ENCODE results near the gene TBL1XR1.
"Not testable (repeated sequence)": the region's sequence is repeated elsewhere in the genome, so short reads cannot be mapped to it uniquely, and the experiment has no call there.

TBL1XR1 gene

GRCh38 chr3:177162742-177163141 is 34.5 kb downstream of the TBL1XR1 start:
- H3K27me3 ChIP-seq: no peaks in the 10 kb centered on the region
- TF ChIP-seq, protein P1, sequence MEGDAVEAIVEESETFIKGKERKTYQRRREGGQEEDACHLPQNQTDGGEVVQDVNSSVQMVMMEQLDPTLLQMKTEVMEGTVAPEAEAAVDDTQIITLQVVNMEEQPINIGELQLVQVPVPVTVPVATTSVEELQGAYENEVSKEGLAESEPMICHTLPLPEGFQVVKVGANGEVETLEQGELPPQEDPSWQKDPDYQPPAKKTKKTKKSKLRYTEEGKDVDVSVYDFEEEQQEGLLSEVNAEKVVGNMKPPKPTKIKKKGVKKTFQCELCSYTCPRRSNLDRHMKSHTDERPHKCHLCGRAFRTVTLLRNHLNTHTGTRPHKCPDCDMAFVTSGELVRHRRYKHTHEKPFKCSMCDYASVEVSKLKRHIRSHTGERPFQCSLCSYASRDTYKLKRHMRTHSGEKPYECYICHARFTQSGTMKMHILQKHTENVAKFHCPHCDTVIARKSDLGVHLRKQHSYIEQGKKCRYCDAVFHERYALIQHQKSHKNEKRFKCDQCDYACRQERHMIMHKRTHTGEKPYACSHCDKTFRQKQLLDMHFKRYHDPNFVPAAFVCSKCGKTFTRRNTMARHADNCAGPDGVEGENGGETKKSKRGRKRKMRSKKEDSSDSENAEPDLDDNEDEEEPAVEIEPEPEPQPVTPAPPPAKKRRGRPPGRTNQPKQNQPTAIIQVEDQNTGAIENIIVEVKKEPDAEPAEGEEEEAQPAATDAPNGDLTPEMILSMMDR (IDR thresholded peaks at IDR 0.05): no peak
- H3K36me3 ChIP-seq: no peaks in the 10 kb centered on the region
- H3K9me3 ChIP-seq: no peaks in the 10 kb centered on the region
- H3K4me1 ChIP-seq: peaks cover 0 to 10% (median 2%) of the 10 kb centered on the region in 4 donors
- no peak overlapping the region for H3K4me3 ChIP-seq
- DNase-seq: no peak
- intact Hi-C loops (cut with DNase I; ENCODE audit: low total_unique reads): no loop called here
- no peak overlapping the region for H3K27ac ChIP-seq

GRCh38 chr3:177161603-177162002 is 35.7 kb downstream of the TBL1XR1 start:
- H3K27me3 ChIP-seq; H3K27ac ChIP-seq; DNase-seq; intact Hi-C loops (cut with DNase I; ENCODE audit: low total_unique reads); H3K9me3 ChIP-seq; H3K4me3 ChIP-seq; H3K36me3 ChIP-seq: not testable (repeated sequence)
- peaks cover 0 to 18% (median 2%) of the 10 kb centered on the region in 4 donors for H3K4me1 ChIP-seq

DNA sequence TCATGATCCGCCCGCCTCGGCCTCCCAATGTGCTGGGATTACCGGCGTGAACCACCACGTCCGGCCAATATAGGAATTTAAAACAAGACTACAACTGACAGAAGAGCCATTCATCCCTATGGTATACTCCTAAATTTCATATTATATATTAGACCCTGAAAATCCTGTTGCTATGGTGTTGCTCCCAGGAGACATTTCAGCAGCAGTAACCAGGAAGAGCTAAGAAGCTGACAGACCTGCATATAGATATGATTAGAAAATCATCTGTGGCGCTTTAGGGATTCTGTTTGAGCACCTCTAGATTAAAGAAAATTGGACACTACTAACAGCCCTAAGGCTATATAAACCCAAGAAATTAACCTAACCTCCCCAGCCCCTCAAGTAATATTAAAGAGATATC is 38.8 kb downstream of the TBL1XR1 start:
- Histone ChIP-seq H3K4me1 (peaks cover 0 to 32% (median 1%) of the 10 kb centered on the region in 4 donors), H3K36me3 (no peaks in the 10 kb centered on the region)

GRCh38 chr3:177157492-177157891 is 39.8 kb downstream of the TBL1XR1 start:
- H3K27ac ChIP-seq: no peak overlapping the region
- no peaks in the 10 kb centered on the region for H3K9me3 ChIP-seq
- TF ChIP-seq, protein P1 (IDR thresholded peaks at IDR 0.05): no peak
- H3K4me1 ChIP-seq: peaks cover 0 to 33% (median 1%) of the 10 kb centered on the region in 4 donors
- no peak for DNase-seq
- intact Hi-C loops (cut with DNase I; ENCODE audit: low total_unique reads): no loop called here
- no peaks in the 10 kb centered on the region for H3K36me3 ChIP-seq
- H3K4me3 ChIP-seq: no peak overlapping the region
- H3K27me3 ChIP-seq: no peaks in the 10 kb centered on the region

More for the DNA sequence above, 38.8 kb downstream of the TBL1XR1 start:
- Histone ChIP-seq H3K27ac (no peak overlapping the region), H3K9me3 (no peaks in the 10 kb centered on the region), H3K27me3 (no peaks in the 10 kb centered on the region), H3K4me3 (no peak overlapping the region)
- TF ChIP-seq, protein P1 (IDR thresholded peaks at IDR 0.05): no peak
- no peak for DNase-seq
- intact Hi-C loops (cut with DNase I; ENCODE audit: low total_unique reads): no loop called here

DNA sequence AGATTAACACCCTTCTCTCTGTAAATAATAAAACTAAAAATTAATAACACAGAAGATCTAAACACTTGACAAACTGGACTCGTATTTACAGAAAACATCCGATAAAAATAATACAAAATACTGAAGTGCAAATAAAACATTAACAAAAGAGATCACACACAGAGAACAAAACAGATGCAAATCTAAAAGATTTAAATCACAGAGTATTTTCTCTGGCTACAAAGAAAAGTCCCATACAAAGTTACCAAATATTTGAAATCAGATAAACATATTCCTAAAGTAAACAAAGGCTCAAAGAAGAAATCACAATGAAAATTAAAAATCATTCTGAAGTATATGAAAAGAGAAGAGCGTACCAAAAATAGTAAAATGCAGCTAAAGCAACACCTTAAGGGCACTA is 42.5 kb downstream of the TBL1XR1 start:
- Histone ChIP-seq H3K27ac (no peak overlapping the region), H3K4me1 (peaks cover 0 to 54% (median 18%) of the 10 kb centered on the region in 4 donors), H3K4me3 (no peak overlapping the region), H3K27me3 (no peaks in the 10 kb centered on the region), H3K36me3 (no peaks in the 10 kb centered on the region), H3K9me3 (no peaks in the 10 kb centered on the region)
- TF ChIP-seq, protein P1 (IDR thresholded peaks at IDR 0.05): no peak
- intact Hi-C loops (cut with DNase I; ENCODE audit: low total_unique reads): no loop called here
- DNase-seq: no peak

DNA sequence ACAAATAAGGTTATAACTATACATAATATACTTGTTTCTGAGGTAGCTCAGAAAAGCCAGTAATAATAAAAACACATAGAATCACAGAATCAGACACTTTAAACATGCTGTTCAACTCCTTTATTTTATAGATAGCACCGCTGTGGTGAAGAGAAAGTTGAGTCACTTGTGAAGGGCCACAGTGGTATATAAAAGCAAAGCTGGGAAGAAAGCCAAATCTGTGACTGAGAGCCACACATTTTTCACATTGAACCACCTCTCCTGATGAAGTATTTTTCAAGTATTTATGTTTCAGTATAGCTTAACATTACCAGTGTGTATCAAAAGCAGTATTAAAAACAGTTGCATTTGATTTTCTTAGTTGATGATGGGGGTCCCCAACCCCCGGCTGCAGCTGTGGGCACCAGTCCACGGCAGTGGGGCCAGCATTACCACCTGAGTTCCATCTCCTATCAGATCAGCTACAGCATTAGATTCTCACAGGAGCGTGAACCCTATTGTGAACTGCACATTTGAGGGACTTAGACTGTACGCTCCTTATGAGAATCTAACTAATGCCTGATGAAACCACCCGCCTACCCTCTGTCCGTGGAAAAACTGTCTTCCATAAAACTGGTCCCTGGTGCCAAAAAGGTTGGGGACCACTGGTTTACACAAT is 46.2 kb downstream of the TBL1XR1 start:
- TF ChIP-seq, protein P1 (IDR thresholded peaks at IDR 0.05): no peak
- Histone ChIP-seq H3K4me3 (no peak overlapping the region), H3K9me3 (no peaks in the 10 kb centered on the region), H3K36me3 (no peaks in the 10 kb centered on the region), H3K4me1 (peaks cover 0 to 74% (median 28%) of the 10 kb centered on the region in 4 donors), H3K27ac (peak overlapping the region in 1 of 2 donors; percentile 22), H3K27me3 (no peaks in the 10 kb centered on the region)
- DNase-seq: no peak
- intact Hi-C loops (cut with DNase I; ENCODE audit: low total_unique reads): no loop called here

All from tibial artery (tissue), 4 donors.